GM18951 (cell line): Measurements from ENCODE around the gene FCAR.
"Not testable (repeated sequence)": the region's sequence is repeated elsewhere in the genome, so short reads cannot be mapped to it uniquely, and the experiment has no call there.

ENCODE experiments used
- POLR2A ChIP-seq: IDR thresholded peaks from 4 replicates; pipeline ENCODE4 v1.6.1; 2011; ENCODE audit warnings: mild to moderate bottlenecking; ENCODE audit not compliant: insufficient read length, insufficient read depth; ENCODE audit errors: extremely low read depth
- in situ Hi-C: fragments of 300-500 bp; cut with MboI; formaldehyde crosslinking; loops from one replicate; pipeline ENCODE4 v1.12.0; 2022; ENCODE audit warnings: low sequenced_read_pairs, mixed read lengths, inconsistent platforms; ENCODE audit not compliant: unreplicated experiment

Gene FCAR

DNA sequence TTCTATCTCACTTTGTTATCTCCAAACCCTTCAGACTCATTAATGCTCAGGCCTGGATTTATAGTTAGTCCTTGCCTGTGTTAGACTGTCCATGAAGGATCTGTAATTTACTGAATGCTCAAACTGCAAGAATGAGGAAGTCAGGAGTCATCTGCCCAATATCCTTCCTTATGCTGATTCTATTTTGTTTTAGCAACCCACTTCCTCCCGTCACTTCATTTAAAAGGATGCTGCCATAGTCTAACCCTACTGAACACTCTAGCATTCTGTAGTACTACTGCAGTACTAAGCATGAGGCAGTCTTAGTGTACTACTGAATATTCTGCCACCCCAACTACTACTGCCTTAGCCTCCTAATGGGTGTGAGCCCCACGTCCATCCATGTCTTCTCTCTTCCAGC lies 1.5 kb downstream of the FCAR start:
- in situ Hi-C loops, result loop anchor here (25.0 kb wide), 1 partner anchor 537 kb away; the partner anchor contains the start of gene UBE2S
- no peak for TF ChIP-seq POLR2A

DNA sequence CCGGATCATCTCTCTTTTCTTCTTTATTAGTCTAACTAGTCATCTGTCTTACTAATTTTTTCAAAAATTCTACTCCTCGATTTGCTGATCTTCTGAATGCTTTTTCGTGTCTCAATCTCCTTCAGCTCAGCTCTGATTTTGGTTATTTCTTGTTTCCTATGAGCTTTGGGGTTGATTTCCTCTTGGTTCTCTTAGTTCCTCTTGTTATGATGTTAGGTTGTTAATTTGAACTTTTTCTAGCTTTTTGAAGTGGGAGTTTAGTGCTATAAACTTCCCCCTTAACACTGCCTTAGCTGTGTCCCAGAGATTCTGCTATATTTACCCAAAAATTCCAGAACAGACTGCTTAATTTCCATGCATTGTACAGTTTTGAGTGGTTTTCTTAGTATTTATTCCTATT lies 3.4 kb downstream of the FCAR start:
- in situ Hi-C loops, result loop anchor here (25.0 kb wide), 1 partner anchor 535 kb away; the partner anchor contains the start of gene UBE2S
- no peak for TF ChIP-seq POLR2A

GRCh38 chr19:54881884-54882283 lies 7.8 kb downstream of the FCAR start:
- no peak for TF ChIP-seq POLR2A
- in situ Hi-C loops, result loop anchor here (25.0 kb wide), 1 partner anchor 530 kb away; the partner anchor contains the start of gene UBE2S

GRCh38 chr19:54882758-54883157 lies 8.7 kb downstream of the FCAR start:
- no peak for TF ChIP-seq POLR2A
- in situ Hi-C loops, result loop anchor here (25.0 kb wide), 1 partner anchor 530 kb away; the partner anchor contains the start of gene UBE2S

DNA sequence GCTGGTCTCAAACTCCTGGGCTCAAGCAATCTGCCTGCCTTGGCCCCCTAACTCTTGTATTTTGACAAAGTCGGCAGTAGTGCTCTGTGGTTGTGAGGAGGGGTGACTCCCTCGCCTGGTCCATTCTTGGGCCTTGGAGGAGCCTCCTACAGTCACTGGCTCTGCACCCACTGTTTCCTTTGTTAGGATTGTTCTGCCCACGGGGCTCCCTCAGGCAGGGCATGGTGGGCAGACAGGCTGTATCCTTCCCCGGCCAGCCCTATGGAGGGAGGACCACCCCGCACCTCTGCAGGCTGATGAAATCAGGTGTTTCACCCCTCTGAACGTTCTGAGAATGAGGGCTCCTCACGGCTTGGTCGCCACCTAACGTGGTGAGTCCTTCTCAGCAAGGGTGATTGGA lies 9.2 kb downstream of the FCAR start:
- no peak for TF ChIP-seq POLR2A
- in situ Hi-C loops, result loop anchor here (25.0 kb wide), 1 partner anchor 529 kb away; the partner anchor contains the start of gene UBE2S

DNA sequence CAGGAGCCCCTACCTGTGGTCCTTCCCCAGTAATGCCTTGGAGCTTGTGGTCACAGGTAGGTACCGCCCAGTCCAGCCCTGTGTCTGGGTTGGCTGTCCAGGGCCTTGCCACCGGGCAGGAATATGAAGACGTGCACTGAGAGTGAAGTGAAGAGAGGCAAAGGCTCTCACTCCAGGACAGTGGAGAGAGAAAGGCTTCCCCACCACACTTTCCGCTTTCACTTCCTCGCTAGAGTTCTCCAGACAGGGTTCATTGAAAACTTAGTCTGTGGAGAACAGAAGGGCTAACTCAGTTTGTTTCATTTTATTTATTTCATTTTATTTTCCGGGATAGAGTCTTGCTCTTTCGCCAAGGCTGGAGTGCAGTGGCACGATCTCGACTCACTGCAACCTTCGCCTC lies 14.2 kb downstream of the FCAR start:
- in situ Hi-C loops, result loop anchor here (25.0 kb wide), 1 partner anchor 524 kb away; the partner anchor contains the start of gene UBE2S
- no peak for TF ChIP-seq POLR2A

DNA sequence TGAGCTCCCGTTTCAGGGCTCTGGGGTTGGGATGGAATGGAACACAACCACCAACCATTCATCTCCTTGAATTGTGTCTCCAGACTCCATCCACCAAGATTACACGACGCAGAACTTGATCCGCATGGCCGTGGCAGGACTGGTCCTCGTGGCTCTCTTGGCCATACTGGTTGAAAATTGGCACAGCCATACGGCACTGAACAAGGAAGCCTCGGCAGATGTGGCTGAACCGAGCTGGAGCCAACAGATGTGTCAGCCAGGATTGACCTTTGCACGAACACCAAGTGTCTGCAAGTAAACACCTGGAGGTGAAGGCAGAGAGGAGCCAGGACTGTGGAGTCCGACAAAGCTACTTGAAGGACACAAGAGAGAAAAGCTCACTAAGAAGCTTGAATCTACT lies 15.5 kb downstream of the FCAR start:
- no peak for TF ChIP-seq POLR2A
- in situ Hi-C loops, result loop anchor here (25.0 kb wide), 1 partner anchor 523 kb away; the partner anchor contains the start of gene UBE2S

- TF ChIP-seq POLR2A, result no peak
- in situ Hi-C loops, result loop anchor here (25.0 kb wide), 1 partner anchor 519 kb away; the partner anchor contains the start of gene UBE2S
Measured at GRCh38 chr19:54893406-54893805, 19.4 kb downstream of the FCAR start.

DNA sequence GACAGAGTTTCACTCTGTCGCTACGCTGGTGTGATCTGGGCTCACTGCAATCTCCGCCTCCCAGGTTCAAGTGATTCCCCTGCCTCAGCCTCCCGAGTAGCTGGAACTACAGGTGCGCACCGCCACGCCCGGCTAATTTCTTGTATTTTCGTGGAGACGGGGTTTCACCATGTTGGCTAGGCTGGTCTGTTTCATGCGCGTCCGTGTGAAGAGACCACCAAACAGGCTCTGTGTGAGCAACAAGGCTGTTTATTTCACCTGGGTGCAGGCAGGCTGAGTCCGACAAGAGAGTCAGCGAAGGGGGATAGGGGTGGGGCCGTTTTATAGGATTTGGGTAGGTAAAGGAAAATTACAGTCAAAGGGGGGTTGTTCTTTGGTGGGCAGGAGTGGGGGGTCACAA lies 20.1 kb downstream of the FCAR start:
- in situ Hi-C loops, result loop anchor here (25.0 kb wide), 1 partner anchor 518 kb away; the partner anchor contains the start of gene UBE2S

DNA sequence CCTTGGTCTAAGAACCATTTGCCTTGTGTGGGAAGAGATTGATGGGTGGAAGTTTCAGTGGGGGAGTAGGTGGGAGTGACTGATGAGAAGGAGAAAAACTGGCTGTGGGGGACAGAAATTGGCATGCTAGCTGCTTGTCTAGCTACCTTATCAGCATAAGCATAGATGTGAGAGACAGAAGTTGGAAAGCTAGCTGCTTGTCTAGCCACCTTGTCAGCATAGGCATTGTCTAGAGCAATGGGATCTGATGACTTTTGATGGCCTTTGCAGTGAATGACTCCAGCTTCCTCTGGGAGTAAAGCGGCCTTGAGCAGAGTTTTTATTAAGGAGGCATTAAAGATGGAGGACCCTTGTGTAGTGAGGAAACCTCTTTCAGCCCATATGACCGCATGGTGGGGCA lies 22.0 kb downstream of the FCAR start:
- no peak for TF ChIP-seq POLR2A
- in situ Hi-C loops, result loop anchor here (25.0 kb wide), 1 partner anchor 516 kb away; the partner anchor contains the start of gene UBE2S

DNA sequence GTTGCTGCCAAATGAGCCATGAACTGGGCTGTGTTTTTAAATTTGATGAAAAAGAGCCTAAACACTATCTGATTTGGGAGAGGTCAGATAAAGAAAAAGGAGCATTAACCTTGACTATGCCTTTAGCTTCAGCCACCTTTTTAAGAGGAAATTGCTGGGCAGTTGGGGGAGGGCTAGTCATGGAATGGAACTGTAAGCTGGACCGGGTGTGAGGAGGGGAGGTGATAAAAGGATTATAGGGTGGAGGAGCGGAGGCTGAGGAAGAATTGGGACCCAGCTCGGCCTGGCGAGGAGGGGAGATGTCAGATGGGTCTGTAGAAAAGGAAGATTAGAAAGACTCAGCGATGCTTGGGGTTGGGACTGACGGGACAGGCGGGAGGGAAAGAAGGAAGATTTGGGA lies 24.6 kb downstream of the FCAR start:
- in situ Hi-C loops, result loop anchor here (25.0 kb wide), 1 partner anchor 514 kb away; the partner anchor contains the start of gene UBE2S

- in situ Hi-C loops, result loop anchor here (25.0 kb wide), 1 partner anchor 513 kb away; the partner anchor contains the start of gene UBE2S
Measured at GRCh38 chr19:54899646-54900045, 25.6 kb downstream of the FCAR start.

DNA sequence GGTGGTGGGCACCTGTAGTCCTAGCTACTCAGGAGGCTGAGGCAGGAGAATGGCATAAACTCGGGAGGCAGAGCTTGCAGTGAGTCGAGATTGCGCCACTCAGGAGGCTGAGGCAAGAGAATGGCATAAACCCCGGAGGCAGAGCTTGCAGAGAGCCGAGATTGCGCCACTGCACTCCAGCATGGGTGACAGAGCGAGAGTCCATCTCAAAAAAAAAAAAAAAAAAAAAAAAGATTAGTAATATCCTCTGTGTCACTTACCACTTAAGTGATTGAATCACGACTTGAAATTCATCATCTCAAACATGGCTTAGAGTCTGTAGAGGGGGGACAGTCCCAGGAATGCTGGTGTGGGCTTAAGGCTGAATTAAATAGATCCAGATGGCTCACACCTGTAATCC lies 27.1 kb downstream of the FCAR start:
- in situ Hi-C loops, result not testable (repeated sequence)

- TF ChIP-seq POLR2A, result no peak
- in situ Hi-C loops, result no loop called here
Measured at GRCh38 chr19:54902061-54902460, 28.0 kb downstream of the FCAR start.

DNA sequence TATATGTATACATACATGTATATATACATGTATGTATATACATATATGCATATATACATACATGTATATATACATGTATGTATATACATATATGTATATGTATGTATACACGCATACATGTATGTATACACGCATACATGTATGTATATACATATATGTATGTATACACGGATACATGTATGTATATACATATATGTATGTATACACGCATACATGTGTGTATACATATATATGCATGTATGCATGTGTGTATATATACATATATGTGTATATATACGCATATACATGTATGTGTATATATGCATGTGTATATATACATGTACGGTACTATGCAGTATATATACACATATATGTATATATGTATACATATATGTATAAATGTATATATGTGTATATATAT lies 29.3 kb downstream of the FCAR start:
- in situ Hi-C loops, result no loop called here
- TF ChIP-seq POLR2A, result no peak

DNA sequence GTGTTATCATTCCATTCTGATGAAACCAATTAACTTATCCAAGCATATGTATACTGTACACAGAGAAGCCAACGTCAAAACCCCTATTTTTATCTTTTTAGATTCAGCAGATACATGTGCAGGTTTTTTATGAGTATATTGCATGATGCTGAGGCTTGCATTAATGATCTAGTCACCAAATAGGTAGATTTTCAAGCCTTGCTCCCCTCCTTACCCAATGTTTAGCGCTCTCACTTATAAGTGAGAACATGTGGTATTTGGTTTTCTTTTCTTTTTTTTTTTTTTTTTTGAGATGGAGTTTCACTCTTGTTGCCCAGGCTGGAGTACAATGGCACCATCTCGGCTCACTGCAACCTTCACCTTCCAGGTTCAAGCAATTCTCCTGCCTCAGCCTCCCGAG lies 30.2 kb downstream of the FCAR start:
- in situ Hi-C loops, result not testable (repeated sequence)
